Mesangial cell (primary cell): ENCODE results near the gene TAS2R9. TPM values are rescaled to one million over a fixed set of nuclear protein-coding genes. Genes with fewer than 3 reads are reported as not detected.

ENCODE experiments used
- total RNA-seq: library from RNA; depleted of rRNA; stranded (reverse); fragments of >200 nt; gene quantifications from 2 replicates; pipeline ENCODE4 v1.2.3, GENCODE V29; 2015

TAS2R9 gene, protein sequence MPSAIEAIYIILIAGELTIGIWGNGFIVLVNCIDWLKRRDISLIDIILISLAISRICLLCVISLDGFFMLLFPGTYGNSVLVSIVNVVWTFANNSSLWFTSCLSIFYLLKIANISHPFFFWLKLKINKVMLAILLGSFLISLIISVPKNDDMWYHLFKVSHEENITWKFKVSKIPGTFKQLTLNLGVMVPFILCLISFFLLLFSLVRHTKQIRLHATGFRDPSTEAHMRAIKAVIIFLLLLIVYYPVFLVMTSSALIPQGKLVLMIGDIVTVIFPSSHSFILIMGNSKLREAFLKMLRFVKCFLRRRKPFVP
- not detected in 2 replicates for total RNA-seq

DNA sequence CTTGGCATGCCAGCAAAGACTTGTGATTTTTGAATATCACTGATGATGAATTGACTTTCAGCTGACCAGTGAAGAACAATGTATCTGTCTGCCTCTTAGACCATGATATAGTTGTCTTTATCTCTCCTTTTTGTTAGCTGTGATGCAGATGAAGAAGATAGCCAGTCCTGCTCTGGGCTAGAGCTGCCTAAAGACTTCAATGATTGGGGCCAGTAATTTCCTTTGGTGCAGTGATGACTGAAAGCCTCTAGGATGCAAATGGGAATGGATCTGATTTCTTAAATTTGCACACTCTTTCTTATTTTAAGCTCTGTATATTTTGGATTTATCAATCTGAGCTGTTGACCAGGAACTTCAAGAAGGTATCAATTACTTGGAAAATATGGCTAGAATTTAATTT lies at the start of gene TAS2R9:
TSS of gene TAS2R9 (minus strand) at position 101 of the 400 bp plus-strand sequence. CDS start at position 8, 93 bp downstream.

DNA sequence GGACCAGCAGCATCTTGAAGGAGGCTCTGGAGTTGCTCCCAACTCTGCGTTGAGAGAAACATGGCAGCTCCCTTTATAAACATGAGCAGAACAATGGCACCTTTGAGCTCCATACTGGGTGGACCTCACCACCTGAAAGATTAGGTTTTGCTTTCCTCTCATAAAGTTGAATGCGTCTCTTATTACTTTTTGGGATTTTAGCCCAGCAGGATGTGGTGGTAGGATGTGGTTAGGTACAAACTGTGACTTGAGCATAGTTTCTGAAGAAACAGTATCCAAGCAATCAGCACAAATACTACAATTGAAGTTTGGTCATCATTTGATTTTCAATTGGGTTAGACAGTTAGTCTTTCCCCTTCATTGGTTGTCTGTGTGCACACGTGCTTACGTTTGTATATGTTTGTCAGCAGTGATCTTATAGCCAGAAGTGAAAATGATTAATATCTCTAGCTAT lies 39.5 kb upstream of the TAS2R9 start, which contains the start of gene PRR4:
TSS of gene PRR4 (minus strand) at position 51 of the 454 bp plus-strand sequence. CDS start at position 13, 38 bp downstream.

DNA sequence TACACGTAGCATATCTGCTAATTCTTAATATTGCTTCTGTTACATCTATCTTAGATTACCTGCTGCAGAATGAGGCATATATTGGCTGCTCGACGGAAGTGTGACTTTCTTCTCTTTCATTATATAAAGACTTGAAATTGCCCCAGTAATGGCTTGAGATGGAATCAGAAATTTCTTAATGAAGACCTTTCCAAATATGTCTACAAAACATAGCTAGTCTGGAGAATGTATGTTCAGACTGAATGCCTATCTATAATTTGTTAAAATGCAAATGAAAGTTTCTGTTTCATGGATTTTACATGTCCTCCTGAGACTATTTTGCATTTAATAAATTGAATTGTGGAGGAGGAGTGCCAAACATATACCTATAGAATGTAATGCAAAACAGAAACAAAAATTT lies 16.3 kb upstream of the TAS2R9 start, which contains the start of gene TAS2R10:
TSS of gene TAS2R10 (minus strand) at position 101 of the 400 bp plus-strand sequence. CDS start at position 12, 89 bp downstream.

DNA sequence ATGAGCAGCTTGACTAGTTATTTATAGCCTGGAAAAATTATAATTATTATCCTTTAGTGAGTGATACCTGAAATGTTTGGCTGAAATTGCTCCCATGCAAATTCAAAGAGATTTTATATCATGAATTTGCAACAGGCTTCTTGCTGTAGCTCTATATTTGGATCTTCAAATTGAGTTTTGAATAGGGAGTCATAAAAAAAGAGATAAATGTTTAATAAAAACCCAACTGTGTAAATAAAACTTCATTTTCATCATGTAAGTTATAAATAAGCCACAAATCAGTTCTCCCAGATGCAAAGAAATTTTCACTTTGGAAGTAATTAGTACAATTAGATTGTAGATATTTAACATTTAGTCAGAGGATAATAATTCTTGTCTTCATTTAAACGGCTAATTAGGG lies 2.8 kb downstream of the TAS2R9 start, which contains the start of gene TAS2R8:
TSS of gene TAS2R8 (minus strand) at position 101 of the 400 bp plus-strand sequence. CDS start 306 bp downstream, outside the sequence.

DNA sequence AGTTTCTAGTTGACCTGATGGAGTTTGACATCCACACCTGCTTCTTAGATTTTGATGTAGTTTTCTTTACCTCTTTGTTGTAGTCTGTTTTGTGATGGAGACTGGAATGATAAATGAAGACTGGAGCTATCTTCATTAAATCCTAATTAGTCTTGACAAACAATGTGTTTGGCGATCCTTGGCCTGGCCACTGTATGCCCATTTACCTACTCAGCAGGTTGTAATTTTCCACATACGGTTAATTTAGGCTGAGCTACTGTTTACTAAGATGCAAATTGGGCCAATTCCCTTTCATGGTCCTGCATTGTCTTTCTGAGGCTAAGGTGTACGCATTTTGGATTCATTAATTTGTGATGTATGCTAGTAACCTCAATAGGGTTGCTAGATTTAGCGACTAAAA lies 7.4 kb downstream of the TAS2R9 start, which contains the start of gene TAS2R7:
TSS of gene TAS2R7 (minus strand) at position 41 of the 400 bp plus-strand sequence. CDS start 57 bp downstream, outside the sequence.

Other genes with a start within 250 kb of the TAS2R9 start
- 9.4 and 19.7 TPM in 2 replicates for gene MAGOHB, start 196.6 kb downstream of the TAS2R9 start, total RNA-seq
- gene STYK1, start 136.1 kb downstream of the TAS2R9 start, total RNA-seq: 0.25 and 1.3 TPM in 2 replicates
- gene YBX3, start 86.8 kb downstream of the TAS2R9 start, total RNA-seq: 157 and 215 TPM in 2 replicates
- not detected in 2 replicates for gene TAS2R7, start 7.5 kb downstream of the TAS2R9 start, total RNA-seq
- gene TAS2R8, start 2.9 kb downstream of the TAS2R9 start, total RNA-seq: not detected in 2 replicates
- 0.13 TPM in 1 of 2 replicates, not detected in the other for gene TAS2R10, start 16.2 kb upstream of the TAS2R9 start, total RNA-seq
- gene PRR4, start 39.3 kb upstream of the TAS2R9 start, total RNA-seq: 0.76 TPM in 1 of 2 replicates, not detected in the other
- 4.1 and 4.4 TPM in 2 replicates for gene PRH1, start 74.1 kb upstream of the TAS2R9 start, total RNA-seq
- 0.38 TPM in 1 of 2 replicates, not detected in the other for gene TAS2R13, start 99.4 kb upstream of the TAS2R9 start, total RNA-seq
- gene PRH2, start 119.1 kb upstream of the TAS2R9 start, total RNA-seq: not detected in 2 replicates
- gene TAS2R14, start 129.1 kb upstream of the TAS2R9 start, total RNA-seq: 0.16 and 2.2 TPM in 2 replicates
- gene TAS2R50, start 176.7 kb upstream of the TAS2R9 start, total RNA-seq: 0.38 and 0.98 TPM in 2 replicates
- 0.49 and 0.51 TPM in 2 replicates for gene TAS2R20, start 188.1 kb upstream of the TAS2R9 start, total RNA-seq
- 2.7 TPM in 1 of 2 replicates, not detected in the other for gene TAS2R19, start 212.5 kb upstream of the TAS2R9 start, total RNA-seq
- gene TAS2R31, start 221.2 kb upstream of the TAS2R9 start, total RNA-seq: 0.33 and 0.51 TPM in 2 replicates